Adrenal gland (tissue), 12 donors: ENCODE data around the gene TXNDC11. TPM values are rescaled to one million over a fixed set of nuclear protein-coding genes. Genes with fewer than 3 reads are reported as not detected.

Experiments used
- DNase-seq, 7 donors: peaks; one replicate each; pipeline ENCODE4 v3.0.0-alpha.2; 2019 to 2020
- H3K27ac ChIP-seq, 5 donors: fragments of 200-600 bp; sonication (generic) in 4 of 5; 1 replicate in 3 of 5; 2 replicates in 2 of 5; pipeline versions ENCODE4 v1.5.1 to v1.8.0; 2016 to 2020; ENCODE audit warnings: mild to moderate bottlenecking in 1 of 5
- H3K27me3 ChIP-seq: fragments of 200-600 bp; 2 replicates; pipeline ENCODE4 v1.8.0; 2021
- H3K36me3 ChIP-seq, 2 donors: fragments of 200-600 bp; replicated peaks in 1 of 2; 1 replicate in 1 of 2; 2 replicates in 1 of 2; pipeline versions ENCODE4 v1.5.1 to v1.8.0; 2018 to 2022
- H3K4me1 ChIP-seq, 2 donors: fragments of 200-600 bp; replicated peaks in 1 of 2; 1 replicate in 1 of 2; 2 replicates in 1 of 2; pipeline versions ENCODE4 v1.5.1 to v1.8.0; 2018 to 2021
- H3K4me3 ChIP-seq, 4 donors: fragments of 200-600 bp; sonication (generic) in 3 of 4; one replicate each; pipeline ENCODE4 v1.5.1; 2016 to 2018
- H3K9me3 ChIP-seq, 3 donors: fragments of 200-600 bp; sonication (generic) in 1 of 3; replicated peaks in 1 of 3; 1 replicate in 2 of 3; 2 replicates in 1 of 3; pipeline versions ENCODE4 v1.5.1 to v1.8.0; 2016 to 2021
- POLR2A ChIP-seq, 2 donors: fragments of 450-650 bp; IDR thresholded peaks; one replicate each; pipeline ENCODE4 v1.6.1; 2017; ENCODE audit warnings: antibody characterized with exemption in 2 of 2, mild to moderate bottlenecking in 2 of 2, moderate library complexity in 1 of 2
- WGBS, 4 donors: extraction: QIAGEN DNeasy Blood & Tissue Kit in 2 of 4; methylation state at CpG; one replicate each; pipeline versions ENCODE4 v1.1.5 to v1.1.7; 2013 to 2017; 5-methylcytosine and 5-hydroxymethylcytosine counted together
- intact Hi-C, 2 donors: fragments of 100-400 bp; cut with DNase I; formaldehyde crosslinking; loops; one replicate each; pipeline versions ENCODE4 v1.14.1 to v1.15.0; 2022 to 2023
- polyA plus RNA-seq, 3 donors: library from polyadenylated mRNA; stranded (reverse); fragments of 200-250 nt in 2 of 3; fragments of 350-450 nt in 1 of 3; fragmentation: Illumina TruSeq in 1 of 3; extraction: RNeasy Lipid Tissue Mini Kit (QIAGEN cat#74804) in 1 of 3; gene quantifications; one replicate each; pipeline ENCODE4 v1.2.3, GENCODE V29; 2013 to 2014
- total RNA-seq, 9 donors: library from RNA; depleted of rRNA in 4 of 9; stranded (reverse); fragments of >200 nt in 4 of 9; fragments of 120-200 nt in 1 of 9; fragmentation: NEBNext Ultra II Directional in 1 of 9; extraction: Animal tissue kit (Norgen Biotek cat#: 25700) in 1 of 9; gene quantifications; one replicate each; pipeline versions ENCODE4 v1.1.0 to v1.2.4, GENCODE V29; 2013 to 2023
- TF ChIP-seq, protein P1 (sequence below), 6 experiments: fragments of 450-650 bp in 4 of 6; fragments of 200-600 bp in 2 of 6; sonication (generic) in 1 of 6; IDR thresholded peaks; 1 replicate in 5 of 6; 2 replicates in 1 of 6; pipeline versions ENCODE4 v1.5.1 to v1.8.0; 2016 to 2021; ENCODE audit warnings: antibody characterized with exemption in 6 of 6, mild to moderate bottlenecking in 2 of 6, moderate library complexity in 1 of 6
- donor health status: healthy with polysubstance abuse.
- donor health status: Bipolar disorder and iron deficiency.
- donor health status: DM: yes; HTN: yes; CAD: no.
- donor health status: DM: no; HTN: no; CAD: no.
- donor health status: DM: no; HTN: no; CAD: no.
- donor health status: DM: yes; HTN: yes; CAD: no.

TXNDC11 gene
- total and polyA plus RNA-seq, 12 donors, result 33.5 to 78.1 (median 50.4) TPM

DNA sequence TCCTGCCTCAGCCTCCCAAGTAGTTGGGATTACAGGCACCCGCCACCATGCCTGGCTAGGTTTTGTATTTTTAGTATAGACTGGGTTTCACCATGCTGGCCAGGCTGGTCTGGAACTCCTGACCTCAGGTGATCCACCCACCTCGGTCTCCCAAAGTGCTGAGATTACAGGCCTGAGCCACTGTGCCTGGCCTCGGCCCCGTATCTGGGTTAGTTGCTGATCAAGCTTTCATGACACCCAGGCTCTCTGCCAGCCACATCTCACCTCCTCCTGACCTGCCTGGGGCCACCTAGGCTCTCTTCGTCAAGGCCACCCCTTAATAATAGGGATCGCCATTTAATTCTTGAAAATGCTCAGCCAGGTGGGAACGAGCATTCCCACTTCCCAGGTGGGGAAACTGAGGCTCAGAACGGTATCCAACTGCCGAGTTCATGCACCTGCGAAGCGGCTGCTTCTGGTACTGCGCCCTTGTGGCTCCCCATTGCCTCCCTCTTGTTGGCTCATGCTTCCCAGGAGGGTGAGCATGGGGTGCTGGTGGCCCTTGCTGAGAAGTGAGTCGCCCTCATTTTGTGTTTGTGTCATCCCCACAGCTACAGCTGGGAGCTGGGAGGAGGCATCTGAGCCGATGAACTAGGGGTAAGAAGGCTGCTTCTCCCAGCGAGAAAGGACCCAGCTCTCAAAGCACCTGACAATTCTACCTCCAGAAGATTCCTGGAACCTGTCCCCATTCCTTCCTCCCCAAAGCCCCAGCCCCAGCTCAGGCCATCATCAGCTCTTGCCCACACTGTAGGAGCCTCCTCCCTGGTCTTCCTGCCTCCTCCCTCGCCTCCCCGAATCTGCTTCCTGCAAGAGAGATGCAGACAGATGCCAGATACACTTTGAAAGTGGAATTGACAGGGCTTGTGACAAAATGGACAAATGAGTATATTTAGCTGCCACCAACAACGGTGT is 91.7 kb downstream of the TXNDC11 start:
- H3K4me3 ChIP-seq, result no peak overlapping the region
- no peaks in the 10 kb centered on the region for H3K4me1 ChIP-seq
- no peaks in the 10 kb centered on the region for H3K27me3 ChIP-seq
- DNase-seq, result no peak
- WGBS, 4 donors, result 59 to 83% (median 72%) methylated on average over 8 to 18 of the region's 18 CpGs
- H3K36me3 ChIP-seq, result no peaks in the 10 kb centered on the region
- no peaks in the 10 kb centered on the region for H3K9me3 ChIP-seq
- intact Hi-C loops, result no loop called here
- no peak overlapping the region for H3K27ac ChIP-seq
- no peak for TF ChIP-seq POLR2A (IDR thresholded peaks at IDR 0.05)
- TF ChIP-seq, protein P1, sequence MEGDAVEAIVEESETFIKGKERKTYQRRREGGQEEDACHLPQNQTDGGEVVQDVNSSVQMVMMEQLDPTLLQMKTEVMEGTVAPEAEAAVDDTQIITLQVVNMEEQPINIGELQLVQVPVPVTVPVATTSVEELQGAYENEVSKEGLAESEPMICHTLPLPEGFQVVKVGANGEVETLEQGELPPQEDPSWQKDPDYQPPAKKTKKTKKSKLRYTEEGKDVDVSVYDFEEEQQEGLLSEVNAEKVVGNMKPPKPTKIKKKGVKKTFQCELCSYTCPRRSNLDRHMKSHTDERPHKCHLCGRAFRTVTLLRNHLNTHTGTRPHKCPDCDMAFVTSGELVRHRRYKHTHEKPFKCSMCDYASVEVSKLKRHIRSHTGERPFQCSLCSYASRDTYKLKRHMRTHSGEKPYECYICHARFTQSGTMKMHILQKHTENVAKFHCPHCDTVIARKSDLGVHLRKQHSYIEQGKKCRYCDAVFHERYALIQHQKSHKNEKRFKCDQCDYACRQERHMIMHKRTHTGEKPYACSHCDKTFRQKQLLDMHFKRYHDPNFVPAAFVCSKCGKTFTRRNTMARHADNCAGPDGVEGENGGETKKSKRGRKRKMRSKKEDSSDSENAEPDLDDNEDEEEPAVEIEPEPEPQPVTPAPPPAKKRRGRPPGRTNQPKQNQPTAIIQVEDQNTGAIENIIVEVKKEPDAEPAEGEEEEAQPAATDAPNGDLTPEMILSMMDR (IDR thresholded peaks at IDR 0.05), result no peak

DNA sequence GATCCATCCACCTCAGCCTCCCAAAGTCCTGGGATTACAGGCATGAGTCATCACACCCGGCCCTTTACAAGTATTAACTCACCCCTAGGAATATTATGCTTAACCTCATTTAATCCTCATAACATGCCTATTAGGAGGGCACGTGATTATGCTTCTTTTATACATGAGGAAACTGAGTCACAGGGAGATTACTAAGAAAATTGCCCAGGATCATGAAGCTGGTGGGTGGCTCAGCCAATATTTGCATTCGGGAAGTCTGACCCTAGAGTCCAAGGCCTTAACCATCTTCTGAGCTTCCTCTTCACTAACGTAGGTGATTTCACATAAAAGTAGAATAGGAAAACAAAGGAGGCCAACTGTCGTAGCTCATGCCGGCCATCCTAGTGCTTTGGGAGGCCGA is 93.4 kb downstream of the TXNDC11 start:
- intact Hi-C loops, result loop anchor here in 1 of 2 donors (10.0 kb wide), 2 partner anchors 66 to 254 kb away; no protein-coding TSS in a partner anchor
- 69 to 73% (median 70%) methylated on average over 7 of the region's 7 CpGs for WGBS, 4 donors
- Histone ChIP-seq H3K27me3 (no peaks in the 10 kb centered on the region), H3K4me3 (no peak overlapping the region), H3K4me1 (no peaks in the 10 kb centered on the region), H3K9me3 (no peaks in the 10 kb centered on the region), H3K36me3 (no peaks in the 10 kb centered on the region), H3K27ac (no peak overlapping the region)
- no peak for DNase-seq
- TF ChIP-seq, protein P1 (IDR thresholded peaks at IDR 0.05), result no peak
- no peak for TF ChIP-seq POLR2A (IDR thresholded peaks at IDR 0.05)

DNA sequence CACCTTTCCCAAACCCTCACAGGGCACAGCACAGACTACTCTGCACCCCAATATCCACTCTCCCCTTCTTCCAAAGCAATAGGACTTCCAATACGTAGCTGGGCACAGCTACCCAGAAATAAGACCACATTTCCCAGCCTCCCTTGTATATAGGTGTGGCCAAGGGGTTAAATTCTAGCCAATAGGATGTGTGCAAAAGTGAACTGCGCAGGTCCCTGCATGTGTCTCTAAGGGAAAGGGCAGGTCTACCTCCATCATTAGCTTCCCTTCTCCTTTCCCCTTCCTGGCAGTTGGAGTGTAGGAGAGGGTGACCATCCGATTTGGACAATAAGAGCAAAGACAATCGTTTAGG is 99.9 kb downstream of the TXNDC11 start:
- intact Hi-C loops, result loop anchor here (5.0 to 10.0 kb wide), 3 partner anchors 72 to 248 kb away; no protein-coding TSS in a partner anchor
- Histone ChIP-seq H3K4me3 (no peak overlapping the region), H3K27me3 (no peaks in the 10 kb centered on the region), H3K9me3 (no peaks in the 10 kb centered on the region), H3K4me1 (peaks cover 10 to 17% of the 10 kb centered on the region in 2 donors), H3K27ac (no peak overlapping the region), H3K36me3 (no peaks in the 10 kb centered on the region)
- 47 to 64% (median 48%) methylated on average over 4 of the region's 4 CpGs for WGBS, 4 donors
- no peak for DNase-seq
- TF ChIP-seq POLR2A (IDR thresholded peaks at IDR 0.05), result no peak
- TF ChIP-seq, protein P1 (IDR thresholded peaks at IDR 0.05), result no peak

DNA sequence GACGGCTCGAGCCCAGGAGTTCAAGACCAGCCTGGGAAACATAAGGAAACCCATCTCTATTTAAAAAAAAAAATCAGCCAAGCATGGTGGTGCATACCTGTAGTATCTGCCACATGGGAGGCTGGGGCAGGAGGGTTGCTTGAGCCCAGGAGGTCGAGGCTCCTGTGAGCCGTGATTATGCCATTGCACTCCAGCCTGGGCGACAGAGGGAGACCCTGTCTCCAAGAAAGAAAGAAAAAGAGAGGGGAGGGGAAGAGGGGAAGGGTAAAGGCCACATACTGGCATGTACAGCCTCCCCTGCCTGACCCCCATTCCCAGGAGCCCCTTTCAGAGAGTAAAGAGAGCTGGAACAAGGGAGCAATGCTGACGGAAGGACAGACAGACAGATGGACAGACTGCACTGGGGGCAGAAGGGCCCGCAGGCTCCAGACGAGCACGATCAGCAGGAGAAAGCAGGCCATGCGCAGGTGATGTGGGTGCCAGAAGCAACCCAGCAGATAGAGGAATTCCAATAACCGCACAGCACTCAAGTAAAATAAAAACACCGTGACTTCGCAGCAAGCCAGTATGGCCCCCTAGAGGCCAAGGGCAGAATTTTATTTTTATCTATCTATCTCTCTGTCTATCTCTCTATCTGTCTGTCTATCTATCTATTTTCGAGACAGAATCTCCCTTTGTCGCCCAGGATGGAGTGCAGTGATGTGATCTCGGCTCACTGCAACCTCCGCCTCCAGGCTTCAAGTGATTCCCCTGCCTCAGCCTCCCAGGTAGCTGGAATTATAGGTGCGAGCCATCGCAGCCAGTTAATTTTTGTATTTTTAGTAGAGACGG is 101.5 kb downstream of the TXNDC11 start:
- Histone ChIP-seq H3K36me3 (no peaks in the 10 kb centered on the region), H3K4me3 (no peak overlapping the region), H3K9me3 (no peaks in the 10 kb centered on the region), H3K27me3 (no peaks in the 10 kb centered on the region), H3K27ac (peak overlapping the region; percentile 77 to 96 (median 90)), H3K4me1 (peaks cover 10 to 17% of the 10 kb centered on the region in 2 donors)
- DNase-seq, result peak; percentile 50 to 73 (median 54)
- TF ChIP-seq, protein P1 (IDR thresholded peaks at IDR 0.05), result peak; percentile 80 to 90 (median 85)
- no peak for TF ChIP-seq POLR2A (IDR thresholded peaks at IDR 0.05)
- 29 to 48% (median 42%) methylated on average over 17 to 20 of the region's 20 CpGs for WGBS, 4 donors
- intact Hi-C loops, result loop anchor here (2.0 to 10.0 kb wide), 4 partner anchors 74 to 246 kb away; no protein-coding TSS in a partner anchor
